Measurements from ENCODE around the gene AMN1.
A peak's percentile ranks its signal among the peaks of the same experiment; 100 is the strongest.
"Not testable (repeated sequence)": the region's sequence is repeated elsewhere in the genome, so short reads cannot be mapped to it uniquely, and the experiment has no call there.

Gene AMN1

GRCh38 chr12:31728917-31729640 lies at the start of gene AMN1:
Gene AMN1, minus strand, starts transcription at chr12:31729021. Its CDS starts 13 bp downstream, at chr12:31729008.
- peak; percentile 99 for DNase-seq

DNA sequence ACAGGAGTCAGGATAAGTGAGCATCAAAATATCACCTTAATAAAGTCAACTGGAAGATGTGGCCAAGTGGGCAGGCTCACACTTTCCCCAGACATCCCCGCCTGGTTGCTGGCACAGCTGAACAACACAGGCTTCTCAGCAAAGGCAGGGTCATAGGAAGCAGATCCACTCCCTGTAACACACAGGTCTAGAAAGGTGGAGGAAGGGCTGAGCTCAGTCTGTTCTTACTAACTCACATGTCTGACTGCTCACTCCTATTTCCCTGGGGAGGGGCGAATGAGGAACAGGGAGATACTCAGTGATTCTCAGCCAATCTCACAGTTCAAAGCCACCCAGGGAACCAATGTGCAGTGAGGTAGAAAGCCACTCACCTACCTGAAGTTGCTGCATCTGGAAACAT lies 45.0 kb upstream of the AMN1 start:
- DNase-seq, result no peak

DNA sequence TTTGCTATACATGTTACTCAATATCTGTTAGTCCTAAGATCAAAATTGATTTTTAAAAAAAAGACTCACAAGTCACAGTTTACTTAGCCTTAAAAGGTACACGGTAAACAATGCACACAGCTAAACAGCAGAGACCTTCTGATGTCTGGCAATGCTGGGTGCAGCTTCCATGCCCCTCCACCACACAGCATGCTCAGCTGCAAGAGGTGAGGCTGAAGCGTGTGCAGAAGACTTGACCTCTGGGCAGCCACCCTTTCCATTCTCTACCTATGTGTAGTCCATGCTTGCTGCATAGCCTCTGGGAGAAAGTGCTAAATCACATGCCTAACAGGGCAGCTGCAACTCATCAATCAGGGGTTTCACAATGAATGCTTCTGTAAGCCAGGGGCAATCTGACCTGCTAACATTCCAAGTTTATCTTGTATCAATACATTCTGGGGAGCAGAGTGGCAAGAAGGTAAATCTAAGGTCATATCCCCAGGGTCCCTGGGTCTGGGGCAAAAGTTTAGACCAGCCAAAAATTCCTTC lies 44.5 kb upstream of the AMN1 start:
- DNase-seq, result no peak

DNA sequence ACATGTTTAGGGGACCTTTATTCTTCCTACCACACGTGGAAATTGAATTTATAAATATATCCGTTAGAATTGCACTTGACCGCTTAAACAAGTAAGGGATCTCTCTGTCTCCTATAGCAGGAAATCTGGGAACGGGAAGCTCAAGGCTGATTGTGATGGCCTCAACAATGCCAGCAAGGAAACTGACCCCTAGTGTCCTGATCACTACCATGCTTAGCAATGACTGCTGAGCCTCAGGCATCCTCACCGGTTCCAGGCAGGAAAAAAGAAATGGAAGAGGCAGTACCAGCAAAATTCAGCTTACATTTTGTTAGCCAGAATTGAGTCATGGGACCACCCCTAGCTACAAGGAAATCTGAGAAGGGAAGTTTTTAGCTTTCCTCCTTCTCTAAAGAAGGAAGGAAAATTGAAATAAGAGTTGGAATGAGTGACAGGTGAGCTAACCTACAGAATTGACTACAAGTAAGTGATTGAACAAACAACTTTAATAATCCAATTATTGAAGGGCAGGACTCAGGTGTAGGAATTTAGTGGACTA lies 43.9 kb upstream of the AMN1 start:
- DNase-seq, result no peak

DNA sequence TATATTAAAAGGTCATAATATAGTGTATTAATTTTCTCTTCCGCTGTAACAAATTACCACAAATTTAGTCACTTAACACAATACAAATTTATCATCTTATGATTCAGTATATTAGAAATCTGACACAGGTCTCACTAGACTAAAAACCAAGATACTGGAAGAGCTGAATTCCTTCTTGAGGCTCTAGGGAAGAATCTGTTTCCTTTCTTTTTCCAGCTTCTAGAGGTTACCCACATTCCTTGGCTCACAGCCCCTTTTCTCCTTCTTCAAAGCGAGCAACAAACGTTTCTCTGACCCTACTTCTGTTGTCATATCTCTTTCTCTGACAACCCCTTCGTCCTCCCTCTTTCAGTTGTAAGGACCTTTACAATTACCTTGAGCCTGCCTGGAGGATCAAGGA lies 43.4 kb upstream of the AMN1 start:
- DNase-seq, result no peak

GRCh38 chr12:31768046-31768445 lies 39.2 kb upstream of the AMN1 start:
- DNase-seq, result no peak

- no peak for DNase-seq
Observed at GRCh38 chr12:31765931-31766330, 37.1 kb upstream of the AMN1 start.

DNA sequence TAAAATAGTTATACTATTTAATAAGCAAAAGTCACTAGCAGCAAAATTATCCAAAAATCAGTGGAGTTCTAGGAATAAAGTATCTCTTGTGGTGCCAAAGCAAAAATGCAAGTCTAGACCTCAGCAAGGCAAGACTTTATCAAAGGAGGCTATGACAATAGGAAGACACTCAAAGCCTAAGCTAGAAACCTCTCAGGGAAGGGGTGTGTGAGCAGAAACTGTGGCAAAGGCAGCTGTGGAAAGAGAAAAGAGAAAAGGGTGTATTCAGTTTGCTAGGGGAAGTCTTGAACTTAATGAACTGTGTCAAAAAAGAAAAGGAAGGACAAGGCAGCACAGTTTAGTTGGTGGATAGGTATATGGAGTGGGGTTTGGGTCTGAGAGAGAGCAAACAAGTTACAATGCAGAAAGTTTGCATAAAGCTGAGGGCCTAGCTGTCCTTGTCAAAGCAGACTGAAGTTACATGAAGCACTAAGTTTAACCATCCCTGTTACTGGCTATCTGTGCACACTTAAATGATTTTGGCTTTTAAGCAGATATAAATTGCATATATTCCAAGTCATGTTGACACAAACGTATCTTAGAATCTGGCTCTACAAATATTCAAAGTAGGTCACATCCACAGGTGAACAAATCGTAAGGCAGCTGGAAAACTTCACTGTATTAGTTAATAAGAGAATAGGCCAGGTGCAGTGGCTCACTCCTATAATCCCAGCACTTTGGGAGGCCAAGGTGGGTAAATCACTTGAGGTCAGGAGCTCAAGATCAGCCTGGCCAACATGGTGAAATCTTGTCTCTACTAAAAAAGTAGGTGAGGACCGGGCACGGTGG lies 31.0 kb upstream of the AMN1 start:
- DNase-seq, result no peak

- not testable (repeated sequence) for DNase-seq
Observed at GRCh38 chr12:31758297-31758696, 29.5 kb upstream of the AMN1 start.

GRCh38 chr12:31756977-31757420 lies 28.2 kb upstream of the AMN1 start:
- DNase-seq, result no peak

- no peak for DNase-seq
Observed at GRCh38 chr12:31752450-31752849, 23.6 kb upstream of the AMN1 start.

GRCh38 chr12:31751085-31751484 lies 22.3 kb upstream of the AMN1 start:
- no peak for DNase-seq

GRCh38 chr12:31750747-31751039 lies 21.9 kb upstream of the AMN1 start:
- no peak for DNase-seq

DNA sequence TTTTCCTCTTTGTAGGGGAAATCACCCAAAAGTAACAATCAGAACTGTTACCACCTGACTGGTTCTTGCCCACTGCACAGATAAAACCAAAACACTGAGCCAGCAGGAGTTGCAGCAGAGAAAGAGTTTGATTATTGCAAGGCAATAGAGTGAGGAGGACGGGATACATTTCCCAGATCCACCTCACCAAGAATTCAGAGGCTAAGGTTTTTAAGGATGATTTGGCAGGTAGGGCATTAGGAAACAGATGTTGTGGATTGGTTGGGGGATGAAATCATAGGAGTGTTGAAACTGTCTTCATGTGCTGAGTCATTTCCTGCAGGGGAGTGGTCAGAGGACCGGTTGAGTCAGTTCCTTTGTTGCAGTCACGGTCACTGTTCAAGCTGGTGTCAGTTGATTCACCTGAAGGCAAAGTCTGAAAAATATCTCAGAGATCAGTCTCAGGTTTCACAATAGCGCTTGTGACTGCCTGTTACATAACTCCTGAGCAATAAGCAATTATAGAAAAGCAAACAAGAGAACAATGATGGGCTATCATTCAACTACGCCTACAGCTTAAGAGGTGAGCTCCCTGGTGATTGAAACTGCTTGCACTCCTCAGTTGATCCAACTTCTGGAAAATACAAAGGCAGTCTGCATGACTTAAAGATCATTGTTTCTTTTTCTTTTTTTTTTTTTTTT lies 20.3 kb upstream of the AMN1 start:
- peak; percentile 99 for DNase-seq

DNA sequence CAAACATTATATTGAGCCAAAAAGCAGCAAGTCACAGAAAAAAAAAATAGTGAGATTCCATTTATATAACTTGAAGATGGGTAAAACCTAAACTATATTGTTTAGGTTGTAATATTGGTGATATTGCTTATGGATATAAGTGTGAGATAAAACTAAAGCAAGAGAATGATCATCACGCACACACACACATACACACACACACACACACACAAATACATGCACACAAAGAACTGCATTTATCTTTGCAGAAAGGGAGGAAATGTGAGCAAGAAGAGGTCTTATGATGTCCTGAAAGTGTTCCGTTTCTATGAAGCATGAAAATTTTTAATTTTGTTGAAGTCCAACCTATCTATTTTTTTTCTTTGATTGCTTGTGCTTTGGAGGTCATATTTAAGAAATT lies 16.4 kb upstream of the AMN1 start:
- no peak for DNase-seq

- not testable (repeated sequence) for DNase-seq
Observed at GRCh38 chr12:31744363-31744762, 15.5 kb upstream of the AMN1 start.

DNA sequence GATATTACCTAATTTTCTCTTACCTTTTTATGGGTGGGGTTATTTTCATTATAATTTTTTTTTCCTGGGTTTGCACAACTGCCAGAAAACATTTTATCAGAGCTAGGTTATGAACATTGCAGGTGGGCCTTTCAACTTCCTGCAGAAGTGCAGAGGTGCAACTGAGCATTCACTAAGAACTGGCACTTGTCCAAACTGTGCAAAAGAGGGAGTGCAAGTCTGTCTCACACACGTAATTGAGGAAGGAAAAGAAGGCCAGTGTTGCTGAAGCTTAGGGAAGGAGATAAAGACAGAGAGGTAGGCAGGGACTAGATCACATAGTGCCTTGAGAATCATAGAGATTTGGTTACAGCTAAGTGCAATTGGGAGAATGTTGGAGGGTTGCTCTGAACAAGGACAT lies 14.1 kb upstream of the AMN1 start:
- DNase-seq, result peak; percentile 73

- peak; percentile 81 for DNase-seq
Observed at GRCh38 chr12:31740628-31741027, 11.8 kb upstream of the AMN1 start.

- no peak for DNase-seq
Observed at GRCh38 chr12:31737763-31738162, 8.9 kb upstream of the AMN1 start.

GRCh38 chr12:31737345-31737744 lies 8.5 kb upstream of the AMN1 start:
- no peak for DNase-seq

DNA sequence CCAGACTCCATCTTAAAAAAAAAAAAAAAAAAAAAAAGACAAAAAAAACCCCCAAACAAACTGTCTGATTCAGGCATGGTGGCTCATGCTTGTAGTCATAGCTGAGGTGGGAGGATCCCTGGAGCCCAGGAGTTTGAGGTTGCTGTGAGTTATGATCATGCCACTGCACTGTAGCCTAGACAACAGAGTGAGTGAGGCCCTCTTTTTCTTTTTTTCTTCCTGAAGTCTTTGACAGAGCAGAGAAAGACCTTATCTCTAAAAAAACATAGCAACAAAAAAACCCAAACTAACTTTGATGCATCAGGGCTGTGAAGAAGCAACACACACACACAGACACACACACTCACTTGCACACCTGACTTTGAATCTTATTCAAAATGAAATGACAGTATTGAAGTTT lies 7.7 kb upstream of the AMN1 start:
- peak; percentile 62 for DNase-seq

DNA sequence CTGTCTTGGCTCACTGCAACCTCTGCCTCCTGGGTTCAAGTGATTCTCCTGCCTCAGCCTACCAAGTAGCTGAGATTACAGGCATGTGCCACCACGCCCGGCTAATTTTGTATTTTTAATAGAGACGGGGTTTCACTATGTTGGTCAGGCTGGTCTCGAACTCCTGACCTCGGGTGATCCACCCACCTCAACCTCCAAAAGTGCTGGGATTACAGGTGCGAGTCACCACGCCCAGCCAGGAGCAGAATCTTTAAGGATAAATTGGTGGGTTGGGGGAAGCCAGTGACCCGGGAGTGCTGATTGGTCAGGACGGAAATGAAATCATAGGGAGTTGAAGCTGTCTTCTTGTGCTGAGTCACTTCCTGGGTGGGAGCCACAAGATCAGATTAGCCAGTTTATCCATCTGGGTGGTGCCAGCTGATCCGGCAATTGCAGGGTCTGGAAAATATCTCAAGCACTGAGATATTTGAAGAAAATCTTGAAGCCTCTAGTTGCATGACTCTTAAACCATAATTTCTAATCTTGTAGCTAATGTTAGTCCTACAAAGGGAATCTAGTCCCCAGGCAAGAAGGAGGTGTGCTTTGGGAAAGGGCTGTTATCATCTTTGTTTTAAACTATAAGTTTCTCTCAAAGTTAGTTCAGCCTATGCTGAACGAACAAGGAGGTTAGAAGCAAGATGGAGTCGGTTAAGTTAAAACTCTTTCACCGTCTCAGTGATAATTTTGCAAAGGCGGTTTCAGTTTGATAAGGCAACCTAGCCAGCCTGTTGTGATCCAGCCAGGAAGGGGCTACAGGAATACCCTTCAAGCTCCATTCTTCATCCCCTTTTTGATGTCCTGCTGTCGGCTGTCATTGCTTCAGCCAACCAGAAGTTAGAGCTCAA lies 5.0 kb upstream of the AMN1 start:
- peak; percentile 74 for DNase-seq
